GM19351 (cell line): ENCODE results near the gene TFDP1.
"Not testable (repeated sequence)": the region's sequence is repeated elsewhere in the genome, so short reads cannot be mapped to it uniquely, and the experiment has no call there.

Source experiments
- ATAC-seq: cut with Tn5 transposase; IDR thresholded peaks from one replicate; pipeline ENCODE4 v1.9.1; 2021; ENCODE audit warnings: mild to moderate bottlenecking, moderate library complexity; ENCODE audit not compliant: unreplicated experiment

TFDP1 gene

DNA sequence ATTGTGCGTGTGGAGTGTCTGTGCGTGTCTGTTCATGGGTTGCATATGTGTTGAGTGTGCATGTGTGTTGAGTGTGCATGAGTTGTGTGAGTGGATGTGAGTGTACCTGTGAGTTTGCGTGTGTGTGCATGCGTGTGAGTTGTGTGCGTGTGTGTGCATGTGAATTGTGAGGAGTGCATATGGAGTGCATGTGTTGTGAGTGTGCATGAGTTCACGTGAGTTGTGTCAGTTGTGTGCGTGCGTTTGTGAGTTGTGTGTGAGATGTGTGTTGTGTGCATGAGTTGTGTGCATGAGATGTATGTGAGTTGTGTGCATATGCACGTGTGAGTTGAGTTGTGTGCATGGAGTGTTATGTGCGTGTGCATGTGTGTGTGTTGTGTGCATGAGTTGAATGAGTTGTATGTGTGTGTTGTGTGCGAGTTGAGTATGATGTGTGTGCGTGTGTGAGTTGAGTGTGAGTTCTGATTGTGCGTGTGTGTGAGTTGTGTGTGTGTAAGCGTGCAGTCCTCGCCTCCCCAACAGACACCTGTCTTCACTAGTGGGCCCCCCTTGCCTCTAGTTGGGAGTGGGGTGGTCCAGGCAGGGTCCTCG is 29.3 kb downstream of the TFDP1 start:
- no peak for ATAC-seq

DNA sequence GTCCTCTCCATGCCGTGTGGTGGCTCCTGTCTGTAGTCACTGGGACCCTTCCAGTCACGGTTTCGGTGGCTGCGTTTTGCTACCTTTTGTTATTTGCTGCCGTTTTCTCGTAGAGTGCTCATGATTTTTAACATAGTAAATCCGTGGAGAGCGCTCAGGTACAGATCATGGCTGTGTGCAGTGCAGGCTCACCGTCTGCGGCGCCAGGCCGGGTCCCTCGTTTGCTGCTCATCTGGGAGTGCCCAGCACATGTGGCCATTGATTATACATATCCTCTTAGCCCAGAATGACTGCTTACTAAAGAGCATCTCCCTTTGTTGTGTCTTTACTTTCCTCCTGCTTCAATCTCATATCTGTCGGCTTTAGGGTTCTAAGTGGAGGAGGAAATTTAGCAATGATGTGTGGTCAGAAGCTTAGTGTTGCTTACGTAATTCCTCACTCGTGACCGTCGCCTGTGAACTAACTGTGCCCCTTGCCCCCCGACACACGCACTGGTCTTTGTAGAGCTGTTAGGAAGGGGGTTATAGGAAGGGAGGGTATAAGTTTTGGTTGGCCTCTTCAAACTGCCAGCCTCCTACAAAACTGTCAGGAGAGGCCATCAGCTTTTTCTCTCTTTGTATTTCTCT is 31.8 kb downstream of the TFDP1 start:
- ATAC-seq: no peak

DNA sequence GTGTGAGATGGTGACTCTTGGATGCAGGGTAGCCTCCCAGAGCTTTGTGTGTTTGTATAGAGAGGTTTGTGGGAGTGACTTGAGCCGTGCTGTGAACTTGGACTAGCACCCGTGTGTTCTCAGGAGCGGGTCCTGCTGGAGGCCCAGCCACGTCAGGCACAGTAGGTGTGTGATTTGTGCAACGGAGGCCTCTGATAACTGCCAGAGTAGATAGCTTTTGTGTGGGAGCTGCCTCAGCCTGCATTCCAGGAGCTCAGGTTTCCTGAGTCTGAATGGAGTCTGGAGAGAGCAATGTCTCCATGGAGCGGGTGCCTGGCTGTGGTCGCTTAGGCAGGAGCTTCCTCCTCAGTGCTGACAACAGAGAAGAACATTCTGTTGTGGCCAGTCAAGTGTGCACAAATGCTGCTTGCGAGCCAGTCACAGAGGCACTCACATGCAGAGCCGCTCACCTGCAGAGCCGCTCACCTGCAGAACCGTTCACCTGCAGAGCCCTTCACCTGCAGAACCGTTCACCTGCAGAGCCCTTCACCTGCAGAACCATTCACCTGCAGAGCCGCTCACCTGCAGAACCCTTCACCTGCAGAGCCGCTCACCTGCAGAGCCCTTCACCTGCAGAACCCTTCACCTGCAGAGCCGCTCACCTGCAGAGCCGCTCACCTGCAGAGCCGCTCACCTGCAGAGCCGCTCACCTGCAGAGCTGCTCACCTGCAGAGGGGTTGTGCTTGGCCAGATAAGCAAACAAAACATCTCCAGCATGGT is 32.6 kb downstream of the TFDP1 start:
- ATAC-seq: no peak

DNA sequence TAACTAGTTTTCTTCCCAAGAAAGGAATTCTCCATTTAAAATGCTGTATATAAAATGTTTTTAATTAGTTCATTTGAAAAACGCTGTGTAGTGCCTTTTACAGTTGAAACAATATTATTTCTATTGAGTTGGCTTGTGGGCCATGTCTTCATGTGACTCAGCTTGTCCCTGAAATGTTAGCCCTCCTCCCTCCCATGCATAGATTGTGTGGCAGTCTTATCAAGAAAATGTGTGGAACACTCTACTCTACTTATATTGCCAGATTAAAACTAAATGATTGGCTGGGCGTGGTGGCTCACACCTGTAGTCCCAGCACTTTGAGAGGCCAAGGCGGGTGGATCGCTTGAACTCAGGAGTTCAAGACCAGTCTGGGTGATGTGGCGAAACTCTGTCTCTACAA is 33.4 kb downstream of the TFDP1 start:
- ATAC-seq: no peak

DNA sequence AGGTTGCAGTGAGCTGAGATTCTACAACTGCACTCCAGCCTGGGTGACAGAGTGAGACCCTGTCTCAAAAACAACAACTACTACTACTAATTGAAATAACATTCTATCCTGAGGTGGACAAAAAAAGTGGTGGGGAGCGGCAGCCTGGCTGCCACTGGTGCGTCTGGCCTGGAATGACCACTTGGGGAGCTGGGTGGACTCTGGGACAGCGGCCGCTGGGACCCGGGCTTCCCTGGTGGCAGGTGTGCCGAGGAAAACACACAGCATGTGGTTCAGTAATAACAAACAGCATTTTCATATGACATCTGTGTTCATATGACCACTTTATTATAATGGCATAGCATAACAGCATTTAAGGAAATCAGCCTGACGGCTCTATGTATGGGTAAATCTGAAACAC is 33.9 kb downstream of the TFDP1 start:
- ATAC-seq: no peak

DNA sequence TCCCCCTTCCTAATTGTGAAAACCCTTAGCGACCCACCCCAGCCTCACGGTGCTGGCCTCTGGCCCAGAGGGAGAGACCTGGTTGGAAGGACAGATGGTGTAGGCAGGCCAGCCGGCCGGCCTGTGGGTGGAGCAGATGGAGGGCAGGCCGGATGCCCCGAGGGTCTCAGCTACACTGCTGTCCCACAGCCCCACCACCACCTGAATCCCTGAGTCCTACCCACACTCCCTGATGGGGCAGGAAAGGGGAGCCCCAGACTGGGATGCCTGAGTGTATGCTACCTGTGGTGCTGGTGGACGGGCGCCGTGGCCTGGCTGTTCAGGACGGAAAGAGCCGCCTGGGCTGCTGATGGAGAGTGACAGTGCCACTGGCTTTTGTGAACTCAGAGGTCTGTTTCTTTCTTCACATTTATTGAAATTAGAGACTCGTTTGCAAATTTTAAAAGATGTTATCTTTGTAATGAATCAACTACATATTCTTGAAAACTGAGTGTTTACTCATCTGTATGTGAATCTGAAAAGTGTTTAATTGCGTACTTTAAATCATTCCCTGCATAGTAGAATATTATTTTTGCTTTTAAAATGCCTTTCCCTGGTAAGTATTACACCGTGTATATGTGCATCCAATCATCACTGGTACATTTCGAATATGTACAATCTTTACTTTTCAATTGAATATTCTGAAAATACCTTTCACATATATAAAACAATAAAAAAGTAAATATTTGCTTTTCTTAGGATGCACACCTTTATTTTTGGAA is 35.7 kb downstream of the TFDP1 start:
- no peak for ATAC-seq

DNA sequence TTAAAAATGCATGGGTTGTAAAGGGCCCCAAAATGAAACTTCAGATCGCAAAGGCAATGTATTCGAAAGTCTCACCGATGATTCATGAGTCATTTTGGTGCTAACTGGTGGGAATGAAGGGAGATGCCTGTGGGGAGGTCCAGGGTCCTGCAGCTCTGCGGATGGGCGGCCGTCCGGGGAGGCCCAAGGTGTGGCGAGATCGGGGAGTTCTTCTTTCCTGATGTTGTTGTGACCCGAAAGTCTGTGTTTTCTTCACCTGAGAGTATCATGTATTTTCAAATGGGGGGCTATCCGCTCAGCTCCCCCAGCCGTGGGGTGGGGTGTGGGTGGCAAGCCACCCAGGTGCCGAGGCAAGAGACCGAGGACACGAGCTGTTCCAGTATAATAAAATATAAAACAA is 36.5 kb downstream of the TFDP1 start:
- no peak for ATAC-seq

DNA sequence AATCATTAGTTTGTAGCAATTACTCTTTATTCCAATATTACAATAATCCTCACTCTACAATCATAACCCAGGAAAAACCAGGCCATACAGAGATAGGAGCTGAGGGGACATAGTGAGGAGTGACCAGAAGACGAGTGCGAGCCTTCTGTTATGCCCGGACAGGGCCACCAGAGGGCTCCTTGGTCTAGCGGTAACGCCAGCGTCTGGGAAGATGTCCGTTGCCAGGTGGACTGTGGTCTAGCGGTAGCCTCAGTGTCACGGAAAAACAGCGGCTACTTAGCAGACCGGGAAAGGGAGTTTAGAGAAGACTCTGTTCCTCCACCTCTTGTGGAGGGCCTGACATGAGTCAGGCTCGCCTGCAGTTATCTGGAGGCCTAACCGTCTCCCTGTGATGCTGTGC is 36.9 kb downstream of the TFDP1 start:
- ATAC-seq: not testable (repeated sequence)

DNA sequence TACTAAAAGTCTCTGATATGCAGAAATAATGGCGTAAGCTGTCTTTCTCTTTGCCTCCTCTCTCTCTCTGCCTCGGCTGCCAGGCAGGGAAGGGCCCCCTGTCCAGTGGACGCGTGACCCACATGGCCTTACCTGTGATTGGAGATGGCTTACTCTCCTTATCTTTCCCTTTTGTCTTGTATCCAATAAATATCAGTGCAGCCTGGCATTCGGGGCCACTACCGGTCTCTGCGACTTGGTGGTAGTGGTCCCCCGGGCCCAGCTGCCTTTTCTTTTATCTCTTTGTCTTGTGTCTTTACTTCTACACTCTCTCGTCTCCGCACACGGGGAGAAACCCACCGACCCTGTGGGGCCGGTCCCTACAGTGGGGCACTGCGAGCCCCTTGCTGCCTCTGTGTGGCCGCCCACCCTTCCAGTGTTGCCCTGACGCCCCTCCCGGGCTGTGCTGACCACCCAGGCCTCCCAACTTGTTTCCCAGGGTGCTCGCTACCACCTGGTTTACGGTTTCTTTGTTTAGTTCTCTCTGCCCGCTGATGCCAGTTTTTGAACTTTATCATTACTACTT is 37.5 kb downstream of the TFDP1 start:
- not testable (repeated sequence) for ATAC-seq

DNA sequence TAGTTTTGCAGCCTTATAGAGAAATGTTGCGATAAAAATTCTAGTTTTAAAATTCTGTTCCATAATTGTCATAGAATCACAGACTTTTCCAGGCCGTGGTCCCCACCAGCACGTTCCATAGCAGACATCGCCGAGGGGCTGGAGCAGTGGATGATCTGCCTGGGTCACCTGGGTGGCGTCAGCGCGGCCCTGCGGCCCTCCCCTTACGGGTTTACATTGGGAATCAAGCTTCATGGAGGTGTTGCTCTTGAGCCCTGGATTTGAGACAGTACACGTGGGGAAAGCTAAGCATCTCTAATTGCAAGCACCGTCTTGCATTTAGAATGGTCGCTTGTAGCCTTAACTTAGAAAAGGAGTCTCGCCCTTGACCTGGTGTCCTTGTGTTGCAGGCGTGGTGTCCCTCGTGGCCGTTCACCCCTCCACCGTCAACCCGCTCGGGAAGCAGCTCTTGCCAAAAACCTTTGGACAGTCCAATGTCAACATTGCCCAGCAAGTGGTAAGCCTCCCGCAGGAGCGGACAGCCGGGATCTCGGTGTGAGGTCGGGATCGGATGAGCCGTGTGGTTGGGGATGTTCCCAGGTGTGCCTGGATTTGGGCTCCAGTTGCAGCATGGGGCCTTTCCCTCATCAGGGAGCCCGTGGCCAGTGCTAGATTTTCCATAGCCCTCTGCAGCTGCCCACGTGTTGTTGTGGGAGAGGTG is 38.4 kb downstream of the TFDP1 start:
- no peak for ATAC-seq

DNA sequence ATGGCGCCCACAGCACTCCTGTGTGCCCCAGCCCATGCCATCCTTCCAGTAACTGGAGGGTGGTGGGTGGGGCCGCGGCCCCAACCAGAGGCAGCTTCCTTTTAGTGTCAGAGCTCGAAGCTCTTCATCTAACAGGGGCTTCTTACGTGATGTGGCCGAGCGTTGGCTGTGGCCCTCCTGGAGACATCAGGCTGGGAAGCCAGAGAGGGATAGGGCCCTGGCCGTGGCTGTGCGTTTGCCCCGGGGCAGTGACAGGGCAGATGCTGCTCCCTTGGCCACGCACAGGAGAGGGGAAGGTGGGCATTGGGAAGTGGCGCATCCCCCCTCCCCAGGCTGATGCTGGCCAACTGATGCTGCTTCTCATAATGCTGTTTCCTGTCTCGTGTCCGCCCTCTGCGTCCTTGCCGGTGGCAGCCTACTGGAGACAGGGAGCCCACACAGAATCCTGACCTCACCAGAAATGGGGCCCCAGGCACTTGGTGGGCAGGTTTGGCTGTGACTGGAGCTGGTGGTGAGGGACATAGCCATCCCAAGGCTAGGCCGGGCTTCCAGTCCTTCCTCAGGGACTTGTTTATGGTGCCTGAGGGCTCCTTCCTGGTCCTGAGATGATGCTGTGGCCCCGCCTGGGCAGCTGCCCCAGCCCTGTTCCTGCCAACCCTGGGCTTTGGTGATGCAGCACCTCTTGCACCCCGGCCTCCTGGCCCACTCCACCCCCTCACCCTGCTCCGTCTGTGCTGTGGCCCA is 39.1 kb downstream of the TFDP1 start:
- ATAC-seq: no peak

DNA sequence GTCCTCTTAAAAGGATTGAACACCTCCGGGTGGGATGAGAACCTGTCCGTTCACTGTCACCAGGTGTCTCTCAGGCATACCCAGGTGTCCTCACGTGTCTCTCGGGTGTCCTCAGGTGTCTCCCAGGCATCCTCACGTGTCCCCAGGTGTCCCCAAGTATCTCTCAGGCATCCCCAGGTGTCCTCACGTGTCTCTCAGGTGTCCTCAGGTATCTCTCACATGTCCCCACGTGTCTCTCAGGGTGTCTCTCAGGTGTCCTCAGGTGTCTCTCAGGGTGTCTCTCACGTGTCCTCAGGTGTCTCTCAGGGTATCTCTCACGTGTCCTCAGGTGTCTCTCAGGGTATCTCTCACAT is 39.7 kb downstream of the TFDP1 start:
- ATAC-seq: no peak

DNA sequence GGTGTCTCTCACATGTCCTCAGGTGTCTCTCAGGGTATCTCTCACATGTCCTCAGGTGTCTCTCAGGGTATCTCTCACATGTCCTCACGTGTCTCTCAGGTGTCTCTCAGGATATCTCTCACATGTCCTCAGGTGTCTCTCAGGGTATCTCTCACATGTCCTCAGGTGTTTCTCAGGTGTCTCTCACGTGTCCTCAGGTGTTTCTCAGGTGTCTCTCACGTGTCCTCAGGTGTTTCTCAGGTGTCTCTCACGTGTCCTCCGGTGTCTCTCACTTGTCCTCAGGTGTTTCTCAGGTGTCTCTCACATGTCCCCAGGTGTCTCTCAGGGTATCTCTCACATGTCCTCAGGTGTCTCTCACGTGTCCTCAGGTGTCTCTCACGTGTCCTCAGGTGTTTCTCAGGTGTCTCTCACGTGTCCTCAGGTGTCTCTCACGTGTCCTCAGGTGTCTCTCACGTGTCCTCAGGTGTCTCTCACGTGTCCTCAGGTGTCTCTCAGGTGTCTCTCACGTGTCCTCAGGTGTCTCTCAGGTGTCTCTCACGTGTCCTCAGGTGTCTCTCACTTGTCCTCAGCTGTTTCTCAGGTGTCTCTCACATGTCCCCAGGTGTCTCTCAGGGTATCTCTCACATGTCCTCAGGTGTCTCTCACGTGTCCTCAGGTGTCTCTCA is 40.2 kb downstream of the TFDP1 start:
- ATAC-seq: not testable (repeated sequence)

DNA sequence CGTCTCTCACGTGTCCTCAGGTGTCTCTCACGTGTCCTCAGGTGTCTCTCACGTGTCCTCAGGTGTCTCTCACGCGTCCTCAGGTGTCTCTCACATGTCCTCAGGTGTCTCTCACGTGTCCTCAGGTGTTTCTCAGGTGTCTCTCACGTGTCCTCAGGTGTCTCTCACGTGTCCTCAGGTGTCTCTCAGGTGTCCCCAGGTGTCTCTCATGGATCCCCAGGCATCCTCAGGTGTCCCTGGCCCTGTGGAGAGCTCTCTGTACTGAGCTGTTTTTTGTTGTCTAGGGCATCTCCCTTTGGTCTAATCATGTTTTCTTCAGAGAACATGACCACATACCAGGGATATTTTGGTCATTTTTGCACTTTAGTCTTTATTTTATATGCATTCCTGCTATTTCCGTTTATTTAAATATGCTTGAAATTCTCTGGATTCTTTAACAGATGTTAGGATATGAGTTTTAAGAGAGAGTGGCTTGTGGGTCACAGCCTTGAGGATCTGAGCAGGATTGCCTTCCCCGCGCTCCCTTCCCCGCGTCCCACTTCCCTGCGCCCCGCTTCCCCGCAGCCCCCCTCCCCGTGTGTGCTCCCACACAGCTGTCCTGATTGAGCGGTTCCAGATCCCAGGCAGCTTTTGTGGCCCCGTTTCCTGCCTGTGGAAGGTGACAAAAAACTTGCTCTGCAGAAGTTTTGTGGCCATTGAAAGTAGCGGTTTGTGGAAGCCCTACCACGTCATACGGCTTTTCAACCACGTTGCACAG is 41.6 kb downstream of the TFDP1 start:
- no peak for ATAC-seq

DNA sequence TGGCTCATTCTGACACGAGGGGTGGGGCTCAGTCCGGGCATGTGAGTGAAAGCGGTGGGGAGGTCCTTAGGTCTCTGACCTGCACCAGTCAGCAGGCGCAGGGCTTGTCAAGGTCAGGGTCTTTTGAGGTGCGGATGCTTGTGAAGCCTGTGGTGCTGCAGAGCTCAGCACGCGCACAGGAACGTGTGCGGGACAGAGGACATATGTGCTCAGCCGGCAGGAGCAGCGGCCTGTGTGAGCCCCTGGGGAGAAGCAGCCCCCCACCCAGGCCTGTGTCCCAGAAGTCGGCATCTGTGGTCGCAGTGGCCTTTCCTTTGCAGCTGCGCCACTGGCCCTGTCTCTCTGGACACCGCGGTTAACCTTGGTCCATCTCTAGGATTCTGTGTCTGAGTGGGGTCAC is 42.6 kb downstream of the TFDP1 start:
- ATAC-seq: no peak

DNA sequence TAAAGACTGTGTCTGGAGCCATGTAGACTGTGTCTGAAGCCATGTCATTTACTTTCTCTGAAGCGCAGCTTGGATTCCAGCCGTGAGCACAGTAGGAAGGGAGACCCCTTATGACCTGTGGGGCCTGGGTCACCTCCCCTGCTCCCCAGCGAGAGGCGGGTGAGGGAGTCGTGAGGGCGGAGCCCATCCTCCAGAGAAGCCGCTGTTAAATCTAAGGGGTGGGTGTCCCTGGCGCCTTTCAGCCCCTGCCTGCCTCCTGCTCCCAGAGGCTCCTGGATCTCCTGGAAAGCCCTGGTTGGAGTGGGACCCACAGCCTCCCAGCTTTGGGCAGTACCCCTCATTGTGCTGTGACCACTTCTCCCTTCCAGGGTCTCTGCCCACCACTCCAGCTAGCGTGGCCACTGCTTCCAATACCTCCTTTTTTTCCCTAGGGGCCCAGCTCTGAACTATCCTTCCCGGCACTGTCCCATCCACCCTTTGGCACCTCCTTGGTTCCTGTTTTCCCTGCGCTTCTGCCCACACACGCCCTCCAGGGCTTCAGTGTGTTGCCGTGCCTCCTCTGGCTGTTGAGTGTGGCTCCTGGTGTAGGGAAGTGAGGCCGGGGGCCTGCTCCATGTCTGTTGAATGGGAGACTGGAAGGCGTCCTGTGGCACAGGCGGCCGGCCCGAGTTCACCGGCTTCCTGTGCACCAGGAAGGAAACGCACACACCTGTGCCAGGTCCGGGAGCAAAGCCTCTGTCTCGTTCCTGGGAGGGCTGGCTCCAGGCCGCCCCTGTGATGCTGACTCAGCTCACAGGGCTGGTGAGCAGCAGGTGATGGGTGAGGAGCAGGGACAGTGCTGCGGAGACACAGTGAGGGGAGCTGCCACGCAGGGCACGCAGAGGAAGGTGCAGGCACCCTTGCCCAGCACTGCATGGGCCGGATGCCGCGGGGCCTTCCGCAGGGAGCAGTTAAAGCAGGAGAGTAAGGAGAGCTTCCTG is 44.0 kb downstream of the TFDP1 start:
- ATAC-seq: no peak

DNA sequence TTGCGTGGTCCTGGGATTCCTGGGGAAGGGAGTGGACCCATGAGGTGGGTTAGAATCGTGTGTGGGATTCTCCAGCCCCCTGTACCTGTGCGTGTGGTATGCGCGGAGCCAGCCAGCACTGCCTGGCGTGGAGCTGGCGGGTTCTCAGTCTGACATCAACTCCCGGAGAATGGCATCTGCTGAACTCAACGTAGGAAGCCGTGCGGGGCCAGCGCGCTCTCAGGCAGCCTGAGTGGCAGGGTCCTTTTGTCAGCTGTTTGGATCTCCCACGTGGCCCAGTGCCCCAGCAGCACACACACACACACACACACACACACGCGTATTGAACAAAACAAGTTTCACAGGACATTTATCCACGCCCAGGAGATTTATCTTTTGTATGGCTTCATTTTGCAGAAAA is 45.3 kb downstream of the TFDP1 start:
- ATAC-seq: no peak

DNA sequence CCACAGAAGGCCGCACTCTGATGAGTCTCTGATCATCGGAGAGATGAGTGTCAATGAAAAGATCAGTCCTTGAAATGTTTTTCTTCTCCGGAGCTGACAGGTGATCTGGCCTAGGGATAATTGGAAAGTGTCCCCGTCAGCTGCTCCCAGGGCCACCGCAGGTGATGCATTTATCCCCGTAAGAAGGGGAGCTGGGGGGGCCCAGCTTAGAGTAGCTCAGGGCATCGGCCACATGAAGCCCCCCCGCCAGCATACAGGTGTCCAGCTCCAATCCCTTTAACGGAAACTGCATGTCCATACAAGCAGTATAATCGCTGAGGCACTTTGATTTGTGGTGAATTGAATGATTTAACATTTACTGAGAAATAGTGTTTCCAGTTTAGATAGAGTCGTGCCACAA is 45.7 kb downstream of the TFDP1 start:
- no peak for ATAC-seq
